Kidney (tissue), 14 donors: ENCODE measurements around the gene ABTB1. TPM values are rescaled to one million over a fixed set of nuclear protein-coding genes. Genes with fewer than 3 reads are reported as not detected.
A peak's percentile ranks its signal among the peaks of the same experiment; 100 is the strongest.

ENCODE experiments used
- DNase-seq, 5 donors: peaks; one replicate each; pipeline ENCODE4 v3.0.0-alpha.2; 2013 to 2020
- FAIRE-seq: peaks from 2 replicates; lab custom pipeline; 2012; peaks lifted over from hg19 to GRCh38; lab: Jason Lieb, UNC
- H3K27ac ChIP-seq, 2 donors: one replicate each; pipeline ENCODE4 v1.7.0; 2013; ENCODE audit warnings: low read depth in 2 of 2, low read length in 2 of 2, inconsistent platforms in 1 of 2
- H3K27me3 ChIP-seq: one replicate; pipeline ENCODE4 v1.7.1; 2013; ENCODE audit warnings: low read length, inconsistent platforms; ENCODE audit not compliant: control insufficient read depth, insufficient read depth
- H3K36me3 ChIP-seq, 3 donors: one replicate each; pipeline versions ENCODE4 v1.7.0 to v1.7.1; 2013; ENCODE audit warnings: low read length in 3 of 3, control low read depth in 1 of 3, inconsistent platforms in 1 of 3; ENCODE audit not compliant: insufficient read depth in 3 of 3, control insufficient read depth in 2 of 3
- H3K4me1 ChIP-seq, 3 donors: one replicate each; pipeline versions ENCODE4 v1.7.0 to v1.7.1; 2013; ENCODE audit warnings: low read length in 3 of 3, inconsistent platforms in 1 of 3, low read depth in 1 of 3; ENCODE audit not compliant: control insufficient read depth in 2 of 3, insufficient read depth in 2 of 3
- H3K4me3 ChIP-seq, 3 donors: one replicate each; pipeline versions ENCODE4 v1.7.0 to v1.8.1; 2013; ENCODE audit warnings: low read length in 3 of 3, control low read depth in 1 of 3, inconsistent platforms in 1 of 3
- H3K9ac ChIP-seq, 3 donors: one replicate each; pipeline versions ENCODE4 v1.7.0 to v1.7.1; 2013; ENCODE audit warnings: low read length in 3 of 3, control low read depth in 1 of 3, inconsistent platforms in 1 of 3
- H3K9me3 ChIP-seq, 3 donors: one replicate each; pipeline versions ENCODE4 v1.7.0 to v1.7.1; 2013; ENCODE audit warnings: low read length in 3 of 3, control low read depth in 1 of 3, inconsistent platforms in 1 of 3; ENCODE audit not compliant: control insufficient read depth in 2 of 3, insufficient read depth in 1 of 3
- intact Hi-C: fragments of 100-400 bp; cut with DNase I; formaldehyde crosslinking; loops from one replicate; pipeline ENCODE4 v1.11.1; 2022
- polyA plus RNA-seq: library from polyadenylated mRNA; stranded (reverse); fragments of 350-450 nt; fragmentation: Illumina TruSeq; extraction: RNeasy Lipid Tissue Mini Kit (QIAGEN cat#74804); gene quantifications from one replicate; pipeline ENCODE4 v1.2.3, GENCODE V29; 2014; ENCODE audit warnings: low read depth, low replicate concordance; ENCODE audit not compliant: insufficient read depth
- total RNA-seq: library from RNA; stranded (reverse); fragmentation: NEBNext Ultra II Directional; extraction: Animal tissue kit (Norgen Biotek cat#: 25700); gene quantifications from one replicate; pipeline ENCODE4 v1.2.1, GENCODE V29; 2021
- TF ChIP-seq, protein P1 (sequence below): IDR thresholded peaks from 3 replicates; pipeline ENCODE4 v1.5.1; 2012; ENCODE audit warnings: mild to moderate bottlenecking, moderate library complexity, borderline replicate concordance; ENCODE audit not compliant: insufficient read depth; ENCODE audit errors: extremely low read depth
- donor health status: control.
- donor health status: control.
- donor health status: control.
- donor health status: control.
- donor health status: control.
- donor health status: DM: yes; HTN: yes; CAD: no.
- donor health status: Normal renal cell carcinoma (clear cell type).

Gene ABTB1
- total and polyA plus RNA-seq, 2 donors from 2014 or later, result 29.2 to 43.2 TPM

GRCh38 chr3:127712461-127712860 is 39.7 kb downstream of the ABTB1 start:
- FAIRE-seq (no peak), DNase-seq (peak in 1 of 5 donors; percentile 50)
- Histone ChIP-seq H3K27me3 (no peaks in the 10 kb centered on the region), H3K4me1 (peaks cover 0 to 4% (median 0%) of the 10 kb centered on the region in 3 donors), H3K9ac (no peak overlapping the region), H3K27ac (no peak overlapping the region), H3K36me3 (no peaks in the 10 kb centered on the region), H3K4me3 (no peak overlapping the region), H3K9me3 (no peaks in the 10 kb centered on the region)
- TF ChIP-seq, protein P1, sequence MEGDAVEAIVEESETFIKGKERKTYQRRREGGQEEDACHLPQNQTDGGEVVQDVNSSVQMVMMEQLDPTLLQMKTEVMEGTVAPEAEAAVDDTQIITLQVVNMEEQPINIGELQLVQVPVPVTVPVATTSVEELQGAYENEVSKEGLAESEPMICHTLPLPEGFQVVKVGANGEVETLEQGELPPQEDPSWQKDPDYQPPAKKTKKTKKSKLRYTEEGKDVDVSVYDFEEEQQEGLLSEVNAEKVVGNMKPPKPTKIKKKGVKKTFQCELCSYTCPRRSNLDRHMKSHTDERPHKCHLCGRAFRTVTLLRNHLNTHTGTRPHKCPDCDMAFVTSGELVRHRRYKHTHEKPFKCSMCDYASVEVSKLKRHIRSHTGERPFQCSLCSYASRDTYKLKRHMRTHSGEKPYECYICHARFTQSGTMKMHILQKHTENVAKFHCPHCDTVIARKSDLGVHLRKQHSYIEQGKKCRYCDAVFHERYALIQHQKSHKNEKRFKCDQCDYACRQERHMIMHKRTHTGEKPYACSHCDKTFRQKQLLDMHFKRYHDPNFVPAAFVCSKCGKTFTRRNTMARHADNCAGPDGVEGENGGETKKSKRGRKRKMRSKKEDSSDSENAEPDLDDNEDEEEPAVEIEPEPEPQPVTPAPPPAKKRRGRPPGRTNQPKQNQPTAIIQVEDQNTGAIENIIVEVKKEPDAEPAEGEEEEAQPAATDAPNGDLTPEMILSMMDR, result no peak
- intact Hi-C loops, result no loop called here

DNA sequence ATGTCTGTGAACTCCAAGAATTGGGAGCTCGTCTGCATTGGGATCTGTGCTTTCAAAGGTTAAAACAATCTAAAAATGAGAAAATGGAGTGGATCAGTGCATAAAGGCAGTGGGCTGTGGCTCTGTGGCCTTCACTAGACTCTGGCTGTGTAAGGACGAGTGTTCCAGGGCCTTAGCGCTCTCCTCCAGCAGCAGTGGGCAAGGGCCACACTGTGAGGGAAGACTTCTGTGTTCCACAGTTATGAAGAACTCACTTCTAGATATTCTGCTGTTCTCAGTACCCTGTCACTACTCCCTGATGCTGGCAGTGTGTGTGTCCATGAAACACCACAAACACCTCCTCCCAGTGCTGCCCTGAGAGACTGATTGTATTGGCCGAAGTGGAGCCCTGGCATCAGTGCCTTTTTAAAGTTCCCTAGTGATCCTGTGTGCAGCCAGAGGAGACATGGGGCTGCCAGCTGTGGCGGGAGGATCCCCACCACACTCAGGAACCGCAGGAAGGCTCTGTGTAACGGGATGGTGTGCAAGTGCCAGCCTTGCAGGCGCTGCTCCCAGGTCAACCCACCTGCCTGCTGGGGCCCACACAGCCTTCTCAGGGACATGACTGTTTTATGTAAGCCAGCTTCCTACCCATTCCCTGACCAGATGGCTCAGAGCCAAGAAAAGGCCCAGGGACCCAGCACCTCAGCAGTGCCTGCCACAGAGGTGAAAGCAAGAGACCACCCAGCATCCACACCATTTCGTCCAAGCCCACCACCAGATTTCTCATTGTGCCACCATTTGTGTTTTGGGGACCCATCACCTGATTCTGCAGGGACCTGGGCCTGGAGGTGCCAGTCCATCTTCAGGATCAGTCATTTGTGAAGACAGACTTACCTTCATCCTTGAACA is 40.4 kb downstream of the ABTB1 start:
- intact Hi-C loops, result no loop called here
- Histone ChIP-seq H3K27me3 (no peaks in the 10 kb centered on the region), H3K9ac (no peak overlapping the region), H3K27ac (no peak overlapping the region), H3K4me3 (no peak overlapping the region), H3K9me3 (no peaks in the 10 kb centered on the region), H3K36me3 (no peaks in the 10 kb centered on the region), H3K4me1 (no peaks in the 10 kb centered on the region)
- FAIRE-seq (no peak), DNase-seq (peak in 1 of 5 donors; percentile 65)
- TF ChIP-seq, protein P1, result no peak

DNA sequence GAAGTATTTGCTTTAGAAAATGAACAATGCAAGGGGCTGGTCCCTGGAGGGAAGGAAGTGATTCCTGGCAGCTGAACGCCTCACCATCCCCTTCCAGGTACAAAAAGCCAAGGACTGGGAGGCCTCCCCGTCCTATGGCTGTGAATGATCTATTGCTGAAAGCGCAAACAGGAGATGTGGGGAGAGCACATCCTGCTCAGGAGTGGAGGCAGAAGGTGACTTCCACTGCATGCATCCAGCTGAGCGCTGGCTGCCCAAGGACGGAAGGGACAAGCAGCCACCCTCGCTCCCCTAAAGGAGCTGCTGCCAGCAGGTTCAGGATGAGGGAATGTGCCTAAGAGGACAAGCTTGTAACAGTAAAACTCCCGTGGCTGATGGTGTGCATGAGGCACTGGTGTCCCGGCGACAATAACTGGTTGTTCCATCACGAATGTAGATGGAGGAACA is 41.4 kb downstream of the ABTB1 start:
- FAIRE-seq (no peak), DNase-seq (peak in 2 of 5 donors; percentile 45 to 62)
- no peaks in the 10 kb centered on the region for H3K9me3 ChIP-seq
- no peak overlapping the region for H3K4me3 ChIP-seq
- H3K27me3 ChIP-seq, result no peaks in the 10 kb centered on the region
- TF ChIP-seq, protein P1, result no peak
- no peak overlapping the region for H3K9ac ChIP-seq
- no peak overlapping the region for H3K27ac ChIP-seq
- no peaks in the 10 kb centered on the region for H3K36me3 ChIP-seq
- no peaks in the 10 kb centered on the region for H3K4me1 ChIP-seq
- intact Hi-C loops, result no loop called here
